GM12865 (cell line): ENCODE measurements around the gene DIP2C.

Experiments used
- DNase-seq: peaks from one replicate; pipeline ENCODE4 v3.0.0; 2010; ENCODE audit warnings: low read depth
- H3K4me3 ChIP-seq: 2 replicates; pipeline ENCODE4 v1.5.1; 2011; ENCODE audit warnings: mild to moderate bottlenecking, low read depth, low read length, control low read depth
- CTCF ChIP-seq: IDR thresholded peaks from 2 replicates; pipeline ENCODE4 v1.5.1; 2011; ENCODE audit warnings: low read length, control low read depth, low read depth, inconsistent platforms; ENCODE audit not compliant: insufficient read depth; ENCODE audit errors: missing control alignments

DIP2C gene

GRCh38 chr10:664301-664700, 25.2 kb downstream of the DIP2C start:
- no peak for DNase-seq
- no peak for TF ChIP-seq CTCF
- H3K4me3 ChIP-seq, result no peak overlapping the region

- no peak for DNase-seq
- no peak overlapping the region for H3K4me3 ChIP-seq
- TF ChIP-seq CTCF, result no peak
Observed at GRCh38 chr10:663831-664251, 25.6 kb downstream of the DIP2C start.

- no peak overlapping the region for H3K4me3 ChIP-seq
- no peak for TF ChIP-seq CTCF
- no peak for DNase-seq
Observed at GRCh38 chr10:663466-663751, 26.1 kb downstream of the DIP2C start.

- no peak for TF ChIP-seq CTCF
- no peak overlapping the region for H3K4me3 ChIP-seq
- DNase-seq, result no peak
Observed at GRCh38 chr10:662686-663465, 26.6 kb downstream of the DIP2C start.

GRCh38 chr10:662223-662605, 27.3 kb downstream of the DIP2C start:
- H3K4me3 ChIP-seq, result no peak overlapping the region
- no peak for TF ChIP-seq CTCF
- no peak for DNase-seq

GRCh38 chr10:661597-662222, 27.8 kb downstream of the DIP2C start:
- DNase-seq, result no peak
- TF ChIP-seq CTCF, result no peak
- H3K4me3 ChIP-seq, result no peak overlapping the region
